IPS-20b (cell line): ENCODE data around the gene ITPR1.

Source experiments
- H3K27ac ChIP-seq: one replicate; pipeline ENCODE4 v1.5.1; 2013; ENCODE audit warnings: low read length
- H3K27me3 ChIP-seq: 2 replicates; pipeline ENCODE4 v1.6.1; 2013; ENCODE audit warnings: mild to moderate bottlenecking, low read length, inconsistent platforms; ENCODE audit not compliant: insufficient read depth
- H3K36me3 ChIP-seq: 2 replicates; pipeline ENCODE4 v1.6.1; 2013; ENCODE audit warnings: low read depth, mild to moderate bottlenecking, inconsistent platforms, low read length, moderate library complexity; ENCODE audit not compliant: insufficient read depth
- H3K4me1 ChIP-seq: 2 replicates; pipeline ENCODE4 v1.6.1; 2013; ENCODE audit warnings: mild to moderate bottlenecking, control low read depth, inconsistent platforms, low read length, moderate library complexity; ENCODE audit not compliant: insufficient read depth
- H3K4me3 ChIP-seq: 2 replicates; pipeline ENCODE4 v1.5.1; 2013; ENCODE audit warnings: mild to moderate bottlenecking, low read length, inconsistent platforms
- H3K9ac ChIP-seq: 2 replicates; pipeline ENCODE4 v1.6.1; 2013; ENCODE audit warnings: low read depth, mild to moderate bottlenecking, inconsistent platforms, low read length, moderate library complexity
- H3K9me3 ChIP-seq: 2 replicates; pipeline ENCODE4 v1.6.1; 2013; ENCODE audit warnings: mild to moderate bottlenecking, low read depth, low read length, inconsistent platforms; ENCODE audit not compliant: insufficient read depth

The ITPR1 gene

DNA sequence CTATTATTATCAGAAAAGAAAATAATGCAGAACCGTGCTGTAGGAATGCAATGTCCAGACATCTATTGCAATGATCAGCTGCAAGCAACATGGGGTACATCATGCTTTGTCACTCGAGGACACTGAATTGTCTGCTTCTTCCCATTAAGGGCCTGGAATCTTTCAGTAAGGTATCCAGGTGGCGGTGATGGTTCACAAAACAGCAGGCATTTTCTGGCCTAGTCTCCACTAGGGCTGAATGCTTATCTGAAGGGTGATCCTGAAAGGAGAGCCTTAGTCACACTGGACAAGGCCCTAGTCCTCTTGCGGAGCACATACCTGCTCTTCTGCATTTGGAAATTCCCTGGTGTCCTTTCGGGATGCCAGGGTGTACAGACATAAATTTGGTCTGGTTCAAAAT is 21.2 kb downstream of the ITPR1 start:
- no peak overlapping the region for H3K9ac ChIP-seq
- H3K4me3 ChIP-seq = no peak overlapping the region
- H3K27me3 ChIP-seq = no peaks in the 10 kb centered on the region
- no peak overlapping the region for H3K27ac ChIP-seq
- no peaks in the 10 kb centered on the region for H3K36me3 ChIP-seq
- peaks cover 20% of the 10 kb centered on the region for H3K4me1 ChIP-seq
- H3K9me3 ChIP-seq = no peaks in the 10 kb centered on the region

DNA sequence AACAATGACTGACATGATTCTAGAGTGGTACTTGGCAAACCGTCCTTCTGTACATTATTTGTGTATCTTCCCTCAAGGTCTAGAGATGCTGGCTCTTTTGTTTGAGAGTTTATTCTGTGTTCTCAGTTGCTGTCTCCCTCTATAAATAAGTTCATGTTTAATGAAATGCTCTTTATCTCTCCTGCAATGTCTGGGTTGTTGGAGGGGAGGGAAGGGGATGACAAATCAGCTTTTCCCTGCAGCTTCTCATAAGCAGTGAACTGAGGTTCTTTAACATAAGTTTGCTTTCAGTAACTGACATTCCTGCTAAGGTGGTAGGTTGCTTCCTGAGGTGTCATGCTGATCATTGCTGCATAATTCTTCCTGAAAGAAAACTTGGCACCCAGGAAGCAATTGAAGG is 21.8 kb downstream of the ITPR1 start:
- peak overlapping the region; percentile 7; the same call in 1 of the 2 replicates for H3K9ac ChIP-seq
- no peak overlapping the region for H3K4me3 ChIP-seq
- H3K4me1 ChIP-seq = peaks cover 20% of the 10 kb centered on the region
- no peaks in the 10 kb centered on the region for H3K36me3 ChIP-seq
- H3K27me3 ChIP-seq = no peaks in the 10 kb centered on the region
- no peaks in the 10 kb centered on the region for H3K9me3 ChIP-seq
- no peak overlapping the region for H3K27ac ChIP-seq

DNA sequence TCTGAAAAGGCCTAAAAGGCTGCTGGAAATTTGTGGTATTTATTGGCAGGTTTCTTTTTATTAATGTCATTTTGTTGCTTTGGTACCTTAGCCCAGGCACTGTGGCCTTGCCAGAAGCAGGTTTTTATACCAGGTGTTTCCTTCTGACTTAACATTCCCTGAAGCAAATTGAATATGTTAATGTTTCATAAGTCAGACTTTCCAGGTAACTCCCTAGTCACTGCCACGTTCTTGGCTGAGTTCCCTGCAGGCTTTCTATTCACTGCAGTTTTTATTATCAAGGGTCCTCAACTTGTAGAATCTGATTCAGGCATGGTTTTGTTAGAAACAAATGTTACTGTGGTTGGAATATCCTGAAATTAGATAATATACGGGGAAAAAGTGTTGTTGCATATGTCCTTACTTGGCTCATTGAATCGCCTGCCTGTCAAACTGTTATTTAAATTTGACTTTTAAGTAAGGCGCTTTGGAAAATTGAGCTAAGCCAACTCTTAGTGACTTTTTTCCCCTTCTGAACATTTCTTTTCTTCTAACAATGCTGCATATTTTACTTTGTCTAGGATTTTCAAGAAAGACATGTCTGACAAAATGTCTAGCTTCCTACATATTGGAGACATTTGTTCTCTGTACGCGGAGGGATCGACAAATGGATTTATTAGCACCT is 22.9 kb downstream of the ITPR1 start:
- H3K27ac ChIP-seq = no peak overlapping the region
- H3K9me3 ChIP-seq = no peaks in the 10 kb centered on the region
- H3K4me3 ChIP-seq = no peak overlapping the region
- H3K4me1 ChIP-seq = peaks cover 20% of the 10 kb centered on the region
- H3K9ac ChIP-seq = 0 out of 2 replicates have a peak overlapping the region, but pooled peaks have one; percentile 13
- no peaks in the 10 kb centered on the region for H3K27me3 ChIP-seq
- H3K36me3 ChIP-seq = no peaks in the 10 kb centered on the region

DNA sequence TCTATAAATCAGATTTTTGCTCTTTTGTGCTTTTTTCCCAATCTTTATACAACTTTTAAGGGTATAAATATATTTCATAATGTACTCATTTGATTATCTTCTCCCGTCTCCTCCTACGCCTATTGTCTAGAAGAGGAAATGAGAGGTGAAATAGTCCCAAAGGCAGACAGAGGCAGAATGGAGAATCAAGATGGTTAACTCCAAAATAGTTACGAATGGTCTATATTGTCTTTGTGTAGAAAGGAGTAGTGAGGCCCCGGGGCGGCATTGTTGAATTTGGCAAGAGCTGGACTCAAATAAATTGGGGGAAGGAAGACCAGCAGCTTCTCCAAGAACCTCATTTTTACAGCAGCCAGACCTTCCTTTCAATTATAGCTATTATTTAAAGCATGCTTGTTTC is 23.9 kb downstream of the ITPR1 start:
- peaks cover 20% of the 10 kb centered on the region for H3K4me1 ChIP-seq
- H3K4me3 ChIP-seq = no peak overlapping the region
- no peak overlapping the region for H3K27ac ChIP-seq
- no peak overlapping the region for H3K9ac ChIP-seq
- H3K27me3 ChIP-seq = no peaks in the 10 kb centered on the region
- H3K36me3 ChIP-seq = no peaks in the 10 kb centered on the region
- H3K9me3 ChIP-seq = no peaks in the 10 kb centered on the region

DNA sequence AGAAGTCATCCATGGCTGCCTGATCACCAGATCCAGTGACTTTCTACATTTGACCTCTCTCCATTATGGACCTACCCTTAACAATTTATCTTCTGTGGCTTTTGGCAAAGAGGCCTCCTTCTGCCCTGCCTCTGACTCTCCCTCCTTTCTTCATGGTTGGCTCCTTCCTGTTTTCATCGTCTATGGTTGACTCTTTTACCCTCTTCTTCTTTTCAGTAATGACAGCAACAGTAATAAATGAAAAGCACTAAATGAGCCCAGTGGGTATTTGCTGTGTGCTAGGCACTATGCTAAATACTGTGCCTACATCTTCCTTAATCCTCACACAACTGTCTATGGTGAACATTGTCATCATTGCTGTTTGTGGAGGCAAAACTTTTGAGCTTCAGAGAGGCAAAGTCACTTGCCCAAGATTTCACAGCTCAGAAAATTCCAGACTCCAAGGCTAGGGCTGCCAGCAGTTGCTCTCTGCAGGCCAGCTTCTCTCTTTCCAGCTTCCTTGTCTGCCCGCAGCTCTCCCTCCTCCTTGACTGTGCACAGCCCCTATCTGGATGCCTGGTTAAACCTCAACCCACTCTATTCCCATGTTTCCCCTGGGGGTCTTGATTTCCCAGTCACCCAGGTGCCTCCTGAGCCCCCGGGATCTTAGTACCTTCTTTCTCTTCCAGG is 24.6 kb downstream of the ITPR1 start:
- Histone ChIP-seq H3K27me3 (no peaks in the 10 kb centered on the region), H3K4me3 (no peak overlapping the region), H3K4me1 (peaks cover 20% of the 10 kb centered on the region), H3K36me3 (no peaks in the 10 kb centered on the region), H3K27ac (no peak overlapping the region), H3K9ac (no peak overlapping the region), H3K9me3 (no peaks in the 10 kb centered on the region)

GRCh38 chr3:4520033-4520816 is 27.1 kb downstream of the ITPR1 start:
- Histone ChIP-seq H3K4me1 (peaks cover 8% of the 10 kb centered on the region), H3K4me3 (no peak overlapping the region), H3K9ac (no peak overlapping the region), H3K36me3 (no peaks in the 10 kb centered on the region), H3K27ac (no peak overlapping the region), H3K9me3 (no peaks in the 10 kb centered on the region), H3K27me3 (no peaks in the 10 kb centered on the region)

DNA sequence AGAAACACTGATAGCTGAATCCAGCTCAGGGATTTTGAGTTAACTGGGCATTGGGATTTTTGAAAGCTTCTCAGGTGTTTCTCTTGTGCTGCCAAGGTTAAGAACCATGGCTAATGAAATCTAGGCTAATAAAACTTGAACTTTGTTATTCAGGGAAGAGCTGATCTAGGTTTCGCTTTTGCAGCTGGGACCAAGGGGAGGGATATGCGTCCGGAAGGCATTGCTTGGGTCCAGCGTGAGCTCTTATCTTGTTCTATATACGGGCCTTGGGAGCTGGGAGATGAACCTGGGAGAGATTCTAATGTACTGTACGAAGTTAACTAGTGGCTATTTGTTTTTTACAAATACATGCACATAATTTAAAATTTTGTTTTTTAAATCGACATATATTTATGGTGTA is 29.8 kb downstream of the ITPR1 start:
- Histone ChIP-seq H3K27ac (no peak overlapping the region), H3K27me3 (no peaks in the 10 kb centered on the region), H3K9me3 (no peaks in the 10 kb centered on the region), H3K4me3 (no peak overlapping the region), H3K4me1 (no peaks in the 10 kb centered on the region), H3K36me3 (no peaks in the 10 kb centered on the region), H3K9ac (no peak overlapping the region)

GRCh38 chr3:4523710-4524698 is 30.9 kb downstream of the ITPR1 start:
- H3K4me1 ChIP-seq = no peaks in the 10 kb centered on the region
- H3K36me3 ChIP-seq = no peaks in the 10 kb centered on the region
- no peaks in the 10 kb centered on the region for H3K9me3 ChIP-seq
- no peak overlapping the region; the same call in 1 of the 2 replicates for H3K9ac ChIP-seq
- H3K27ac ChIP-seq = no peak overlapping the region
- no peaks in the 10 kb centered on the region for H3K27me3 ChIP-seq
- H3K4me3 ChIP-seq = no peak overlapping the region

DNA sequence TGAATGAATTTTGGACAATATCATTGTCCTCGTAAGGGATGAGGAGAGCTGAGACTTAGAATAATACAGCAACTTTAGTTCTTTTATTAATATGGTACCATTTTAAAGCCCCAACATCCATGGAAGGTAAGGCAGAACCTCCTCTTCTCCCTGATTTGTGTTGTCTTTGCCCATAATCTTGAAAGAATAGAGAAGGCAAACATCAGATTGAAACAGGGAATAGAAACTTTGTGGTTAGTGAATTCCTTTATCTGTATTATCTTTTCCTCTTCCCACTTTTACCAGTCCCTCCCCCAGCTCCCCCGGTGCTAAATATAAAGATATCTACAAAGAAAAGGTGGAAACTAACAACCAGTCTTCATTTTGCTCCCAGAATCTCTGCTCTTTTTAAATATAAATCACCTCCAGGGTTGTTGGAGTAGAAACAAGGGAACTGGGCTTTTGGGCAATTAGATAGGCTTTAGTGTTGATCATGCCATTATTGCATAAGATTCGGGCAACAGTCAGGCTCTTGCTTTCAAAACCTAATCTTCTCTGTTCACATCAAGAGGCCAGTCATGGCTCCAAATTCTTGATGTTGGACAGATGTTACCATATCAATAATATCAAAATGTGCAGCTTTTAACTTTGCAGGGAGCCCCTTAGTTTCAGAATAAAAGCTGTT is 32.5 kb downstream of the ITPR1 start:
- Histone ChIP-seq H3K9ac (no peak overlapping the region), H3K27ac (no peak overlapping the region), H3K9me3 (no peaks in the 10 kb centered on the region), H3K4me3 (no peak overlapping the region), H3K27me3 (no peaks in the 10 kb centered on the region), H3K36me3 (no peaks in the 10 kb centered on the region), H3K4me1 (no peaks in the 10 kb centered on the region)

DNA sequence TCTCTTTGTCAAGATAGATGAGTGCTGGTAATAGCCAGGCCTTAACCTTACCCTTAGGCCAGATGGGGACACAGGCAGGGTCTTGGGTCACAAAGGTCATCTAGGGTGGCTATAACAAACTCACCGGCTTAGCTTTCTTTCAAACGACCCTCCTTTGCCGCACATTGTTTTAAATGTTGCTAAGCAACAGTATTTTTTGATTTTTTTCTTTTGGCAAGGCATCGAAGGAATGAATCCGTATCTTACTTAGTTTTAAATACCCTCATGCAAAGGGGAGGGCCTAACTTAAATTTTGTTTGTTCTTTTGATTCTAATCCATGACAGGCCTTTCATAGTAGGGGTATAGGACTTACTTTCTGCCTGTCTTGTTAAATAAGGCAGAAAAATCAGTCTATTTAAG is 35.2 kb downstream of the ITPR1 start:
- no peaks in the 10 kb centered on the region for H3K4me1 ChIP-seq
- no peak overlapping the region for H3K4me3 ChIP-seq
- H3K9me3 ChIP-seq = no peaks in the 10 kb centered on the region
- no peak overlapping the region for H3K9ac ChIP-seq
- H3K27me3 ChIP-seq = no peaks in the 10 kb centered on the region
- no peaks in the 10 kb centered on the region for H3K36me3 ChIP-seq
- H3K27ac ChIP-seq = no peak overlapping the region
